WTC11 (cell line): ENCODE results near the gene HYAL2. TPM values are rescaled to one million over a fixed set of nuclear protein-coding genes. Genes with fewer than 3 reads are reported as not detected.
A peak's percentile ranks its signal among the peaks of the same experiment; 100 is the strongest.

ENCODE experiments used
- ATAC-seq: fragments of 200-7000 bp; cut with Tn5 transposase; 2 replicates; pipeline ENCODE4 v1.10.0; 2021; ENCODE audit warnings: mild to moderate bottlenecking, moderate library complexity
- CTCF ChIA-PET: fragments of 300-600 bp; sonication (Branson Sonifier 250); formaldehyde crosslinking; loops from one replicate; lab custom pipeline; 2021; ENCODE audit warnings: antibody characterized with exemption; lab: Charles Lee
- POLR2A ChIA-PET: fragments of 350-600 bp; sonication (Branson Sonifier 250); formaldehyde crosslinking; loops from one replicate; lab custom pipeline; 2021; ENCODE audit warnings: antibody characterized with exemption; lab: Charles Lee
- DNase-seq: peaks from one replicate; pipeline ENCODE4 v3.0.0; 2021; ENCODE audit warnings: low spot score
- H3K27ac Mint-ChIP-seq: 2 replicates; pipeline ENCODE4 v1.8.0; 2021; ENCODE audit warnings: mixed read lengths
- H3K27me3 Mint-ChIP-seq: 2 replicates; pipeline ENCODE4 v1.8.0; 2021; ENCODE audit warnings: low read depth, mild to moderate bottlenecking, moderate library complexity, mixed read lengths
- H3K36me3 Mint-ChIP-seq: 2 replicates; pipeline ENCODE4 v1.8.0; 2021; ENCODE audit warnings: mixed read lengths
- H3K4me1 Mint-ChIP-seq: 2 replicates; pipeline ENCODE4 v1.8.0; 2022; ENCODE audit warnings: mixed read lengths
- H3K4me3 Mint-ChIP-seq: 2 replicates; pipeline ENCODE4 v1.8.0; 2021; ENCODE audit warnings: mild to moderate bottlenecking, moderate library complexity, mixed read lengths
- H3K9me3 Mint-ChIP-seq: 2 replicates; pipeline ENCODE4 v1.8.0; 2021; ENCODE audit warnings: mixed read lengths
- ATF6 ChIP-seq: sonication (generic); formaldehyde crosslinking; IDR thresholded peaks from 2 replicates; pipeline ENCODE4 v1.8.1; 2023; ENCODE audit warnings: mild to moderate bottlenecking, missing genetic modification reagents
- CBFB ChIP-seq: sonication (generic); formaldehyde crosslinking; IDR thresholded peaks from 2 replicates; pipeline ENCODE4 v1.8.1; 2022; ENCODE audit warnings: mild to moderate bottlenecking, low read depth, missing genetic modification reagents
- CREB1 ChIP-seq: sonication (generic); formaldehyde crosslinking; IDR thresholded peaks from 2 replicates; pipeline ENCODE4 v1.8.0; 2023; ENCODE audit warnings: mild to moderate bottlenecking, missing genetic modification reagents
- ELF4 ChIP-seq: sonication (generic); formaldehyde crosslinking; IDR thresholded peaks from 2 replicates; pipeline ENCODE4 v1.8.1; 2022; ENCODE audit warnings: low read depth, mild to moderate bottlenecking, moderate library complexity, missing genetic modification reagents
- FOXP1 ChIP-seq: sonication (generic); formaldehyde crosslinking; IDR thresholded peaks from 2 replicates; pipeline ENCODE4 v1.8.0; 2022; ENCODE audit warnings: missing genetic modification reagents, mild to moderate bottlenecking, moderate library complexity, borderline replicate concordance
- GABPB1 ChIP-seq: sonication (generic); formaldehyde crosslinking; IDR thresholded peaks from 2 replicates; pipeline ENCODE4 v1.8.1; 2023; ENCODE audit warnings: mild to moderate bottlenecking, missing genetic modification reagents
- GRHL2 ChIP-seq: fragments of 250-450 bp; sonication (Bioruptor Pico); IDR thresholded peaks from 2 replicates; pipeline ENCODE4 v1.8.0; 2022; ENCODE audit warnings: mild to moderate bottlenecking, moderate library complexity; ENCODE audit not compliant: insufficient replicate concordance, severe bottlenecking
- IRF2 ChIP-seq: sonication (generic); formaldehyde crosslinking; IDR thresholded peaks from 2 replicates; pipeline ENCODE4 v1.8.0; 2022; ENCODE audit warnings: low read depth, missing genetic modification reagents, borderline replicate concordance
- MXD4 ChIP-seq: fragments of 250-450 bp; sonication (Bioruptor Pico); IDR thresholded peaks from 2 replicates; pipeline ENCODE4 v1.8.0; 2021; ENCODE audit warnings: mild to moderate bottlenecking, moderate library complexity, borderline replicate concordance
- MYBL2 ChIP-seq: sonication (generic); formaldehyde crosslinking; IDR thresholded peaks from 2 replicates; pipeline ENCODE4 v1.8.1; 2023; ENCODE audit warnings: mild to moderate bottlenecking, moderate library complexity, missing genetic modification reagents
- NR1H2 ChIP-seq: sonication (generic); formaldehyde crosslinking; IDR thresholded peaks from 2 replicates; pipeline ENCODE4 v1.9.0; 2021; ENCODE audit warnings: mild to moderate bottlenecking, moderate library complexity, missing genetic modification reagents
- OVOL2 ChIP-seq: fragments of 250-450 bp; sonication (Bioruptor Pico); IDR thresholded peaks from 2 replicates; pipeline ENCODE4 v1.9.0; 2021; ENCODE audit warnings: mild to moderate bottlenecking, borderline replicate concordance
- RELA ChIP-seq: sonication (generic); formaldehyde crosslinking; IDR thresholded peaks from 2 replicates; pipeline ENCODE4 v1.8.1; 2022; ENCODE audit warnings: missing genetic modification reagents, mild to moderate bottlenecking, borderline replicate concordance
- SMAD3 ChIP-seq: sonication (generic); formaldehyde crosslinking; IDR thresholded peaks from 2 replicates; pipeline ENCODE4 v1.8.0; 2022; ENCODE audit warnings: missing genetic modification reagents, mild to moderate bottlenecking, borderline replicate concordance
- SMAD4 ChIP-seq: sonication (generic); formaldehyde crosslinking; IDR thresholded peaks from 2 replicates; pipeline ENCODE4 v1.8.0; 2022; ENCODE audit warnings: mild to moderate bottlenecking, missing genetic modification reagents
- SP1 ChIP-seq: sonication (generic); formaldehyde crosslinking; conservative IDR thresholded peaks from 2 replicates; pipeline ENCODE4 v1.8.1; 2022; ENCODE audit warnings: missing genetic modification reagents
- ZNF121 ChIP-seq: sonication (generic); formaldehyde crosslinking; IDR thresholded peaks from 2 replicates; pipeline ENCODE4 v1.8.0; 2023; ENCODE audit warnings: missing genetic modification reagents
- ZNF317 ChIP-seq: sonication (generic); formaldehyde crosslinking; IDR thresholded peaks from 2 replicates; pipeline ENCODE4 v1.8.1; 2023; ENCODE audit warnings: low read depth, mild to moderate bottlenecking, moderate library complexity, missing genetic modification reagents, borderline replicate concordance
- ZNF671 ChIP-seq: fragments of 250-450 bp; sonication (Bioruptor Pico); IDR thresholded peaks from 2 replicates; pipeline ENCODE4 v1.8.0; 2021; ENCODE audit warnings: mild to moderate bottlenecking
- total RNA-seq: library from RNA; stranded (reverse); gene quantifications from 3 replicates; pipeline ENCODE4 v1.2.3, GENCODE V29; 2021
- TF ChIP-seq, protein P1 (sequence below): sonication (generic); formaldehyde crosslinking; IDR thresholded peaks from 2 replicates; pipeline ENCODE4 v1.8.1; 2022; ENCODE audit warnings: mild to moderate bottlenecking, moderate library complexity, missing genetic modification reagents
- TF ChIP-seq, protein P2 (sequence below): sonication (generic); formaldehyde crosslinking; IDR thresholded peaks from 2 replicates; pipeline ENCODE4 v1.8.0; 2023; ENCODE audit warnings: missing genetic modification reagents, mild to moderate bottlenecking, borderline replicate concordance

The HYAL2 gene
- total RNA-seq, 1 experiment from 2014 or later: 58.0 TPM

DNA sequence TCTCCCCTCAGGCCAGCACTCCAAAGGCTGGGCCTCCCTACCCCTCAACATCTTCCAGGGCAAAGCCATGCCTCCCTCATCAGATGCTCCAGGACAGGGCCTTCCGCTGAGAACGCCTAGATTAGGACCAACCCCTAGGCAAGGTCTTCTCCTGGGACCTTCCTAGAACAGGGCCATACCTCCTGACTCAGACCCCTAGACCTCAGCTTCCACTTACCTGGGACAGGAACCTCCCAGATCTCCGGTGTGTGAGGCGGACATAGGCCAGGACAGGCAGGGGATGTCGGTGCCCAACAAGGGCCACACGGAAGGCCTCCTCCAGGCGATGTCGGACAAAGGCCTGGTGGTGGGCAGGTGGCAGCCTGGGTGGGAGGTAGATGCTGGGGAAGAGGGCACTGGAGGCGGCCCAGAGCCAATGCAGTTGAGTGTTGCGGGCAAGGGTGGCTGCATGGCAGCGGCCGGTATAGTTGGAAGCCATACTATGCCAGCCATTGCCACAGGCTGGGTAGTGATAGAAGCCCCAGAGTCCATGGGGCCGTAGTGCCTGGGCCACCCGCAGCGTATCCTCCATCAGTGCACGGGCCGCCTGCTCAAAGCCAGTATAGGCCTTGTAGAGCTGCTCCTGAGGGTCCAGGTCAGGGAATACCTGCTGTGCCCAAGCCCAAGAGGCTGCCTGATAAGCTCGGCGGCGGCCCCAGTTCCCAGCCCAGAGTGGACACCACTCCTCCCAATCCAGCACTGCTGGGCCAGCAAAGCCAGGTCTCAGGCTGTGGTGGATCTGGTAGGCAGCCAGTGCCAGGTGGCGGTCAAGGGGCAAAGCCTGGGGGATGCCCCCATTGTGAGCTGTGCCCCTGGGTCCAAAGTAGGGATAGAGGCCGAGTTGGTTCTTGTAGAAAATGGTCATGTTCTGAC is 27.8 kb downstream of the HYAL2 start:
- Mint-ChIP-seq H3K27ac (no peak overlapping the region), H3K36me3 (no peaks in the 10 kb centered on the region; the same call in 1 of the 2 replicates), H3K27me3 (no peaks in the 10 kb centered on the region; the same call in 1 of the 2 replicates), H3K9me3 (no peaks in the 10 kb centered on the region), H3K4me1 (peaks cover 13% of the 10 kb centered on the region), H3K4me3 (no peak overlapping the region)
- ATAC-seq (no peak), DNase-seq (no peak)
- TF ChIP-seq GABPB1 (CRISPR knock-in tag) (no peak), MXD4 (CRISPR knock-in tag) (no peak), RELA (CRISPR knock-in tag) (no peak), ELF4 (CRISPR knock-in tag) (no peak), MYBL2 (CRISPR knock-in tag) (no peak), FOXP1 (CRISPR knock-in tag) (no peak), ZNF671 (CRISPR knock-in tag) (no peak), ZNF317 (CRISPR knock-in tag) (no peak), NR1H2 (CRISPR knock-in tag) (no peak), GRHL2 (CRISPR knock-in tag) (no peak), IRF2 (CRISPR knock-in tag) (no peak), CBFB (CRISPR knock-in tag) (no peak), SMAD4 (no peak), SMAD3 (CRISPR knock-in tag) (no peak)
- TF ChIP-seq, protein P1, sequence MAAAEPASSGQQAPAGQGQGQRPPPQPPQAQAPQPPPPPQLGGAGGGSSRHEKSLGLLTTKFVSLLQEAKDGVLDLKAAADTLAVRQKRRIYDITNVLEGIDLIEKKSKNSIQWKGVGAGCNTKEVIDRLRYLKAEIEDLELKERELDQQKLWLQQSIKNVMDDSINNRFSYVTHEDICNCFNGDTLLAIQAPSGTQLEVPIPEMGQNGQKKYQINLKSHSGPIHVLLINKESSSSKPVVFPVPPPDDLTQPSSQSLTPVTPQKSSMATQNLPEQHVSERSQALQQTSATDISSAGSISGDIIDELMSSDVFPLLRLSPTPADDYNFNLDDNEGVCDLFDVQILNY (CRISPR knock-in tag): no peak
- CTCF ChIA-PET: interaction anchor here (0.5 to 1.5 kb wide), 3 partner anchors 27 to 100 kb away, joined by 4 to 5 read pairs (median 4); no protein-coding TSS in a partner anchor
- POLR2A ChIA-PET: no interaction called here

GRCh38 chr3:50294089-50294488 is 28.5 kb downstream of the HYAL2 start:
- Mint-ChIP-seq H3K36me3 (peaks cover 6% of the 10 kb centered on the region; the same call in 1 of the 2 replicates), H3K27ac (no peak overlapping the region), H3K4me1 (peaks cover 12% of the 10 kb centered on the region), H3K27me3 (no peaks in the 10 kb centered on the region; the same call in 1 of the 2 replicates), H3K9me3 (no peaks in the 10 kb centered on the region), H3K4me3 (no peak overlapping the region)
- ChIA-PET POLR2A (no interaction called here), CTCF (interaction anchor here (1.5 kb wide), 1 partner anchor 100 kb away, joined by 4 read pairs; no protein-coding TSS in a partner anchor)
- no peak for ATAC-seq
- DNase-seq: no peak
- TF ChIP-seq ATF6 (CRISPR knock-in tag): no peak
- peak; percentile 51; the same call in 1 of the 2 replicates for TF ChIP-seq ZNF121 (CRISPR knock-in tag)

GRCh38 chr3:50293079-50293801 is 29.3 kb downstream of the HYAL2 start:
- POLR2A ChIA-PET: interaction anchor here (1.2 kb wide), 1 partner anchor 44 kb away, joined by 3 read pairs; no protein-coding TSS in a partner anchor
- CTCF ChIA-PET: interaction anchor here (1.1 to 2.2 kb wide), 5 partner anchors 27 to 99 kb away, joined by 3 to 12 read pairs (median 8); partner anchors contain the start of gene HYAL2
- H3K27ac Mint-ChIP-seq: peak overlapping the region; percentile 96
- H3K36me3 Mint-ChIP-seq: peaks cover 14% of the 10 kb centered on the region
- DNase-seq (no peak), ATAC-seq (no peak)
- peak overlapping the region; percentile 76 for H3K4me3 Mint-ChIP-seq
- H3K9me3 Mint-ChIP-seq: no peaks in the 10 kb centered on the region
- H3K4me1 Mint-ChIP-seq: peaks cover 12% of the 10 kb centered on the region
- H3K27me3 Mint-ChIP-seq: no peaks in the 10 kb centered on the region; the same call in 1 of the 2 replicates
- TF ChIP-seq CBFB (CRISPR knock-in tag) (no peak), CREB1 (CRISPR knock-in tag) (no peak), OVOL2 (no peak), SP1 (CRISPR knock-in tag) (no peak), GABPB1 (CRISPR knock-in tag) (no peak)
- TF ChIP-seq, protein P2, sequence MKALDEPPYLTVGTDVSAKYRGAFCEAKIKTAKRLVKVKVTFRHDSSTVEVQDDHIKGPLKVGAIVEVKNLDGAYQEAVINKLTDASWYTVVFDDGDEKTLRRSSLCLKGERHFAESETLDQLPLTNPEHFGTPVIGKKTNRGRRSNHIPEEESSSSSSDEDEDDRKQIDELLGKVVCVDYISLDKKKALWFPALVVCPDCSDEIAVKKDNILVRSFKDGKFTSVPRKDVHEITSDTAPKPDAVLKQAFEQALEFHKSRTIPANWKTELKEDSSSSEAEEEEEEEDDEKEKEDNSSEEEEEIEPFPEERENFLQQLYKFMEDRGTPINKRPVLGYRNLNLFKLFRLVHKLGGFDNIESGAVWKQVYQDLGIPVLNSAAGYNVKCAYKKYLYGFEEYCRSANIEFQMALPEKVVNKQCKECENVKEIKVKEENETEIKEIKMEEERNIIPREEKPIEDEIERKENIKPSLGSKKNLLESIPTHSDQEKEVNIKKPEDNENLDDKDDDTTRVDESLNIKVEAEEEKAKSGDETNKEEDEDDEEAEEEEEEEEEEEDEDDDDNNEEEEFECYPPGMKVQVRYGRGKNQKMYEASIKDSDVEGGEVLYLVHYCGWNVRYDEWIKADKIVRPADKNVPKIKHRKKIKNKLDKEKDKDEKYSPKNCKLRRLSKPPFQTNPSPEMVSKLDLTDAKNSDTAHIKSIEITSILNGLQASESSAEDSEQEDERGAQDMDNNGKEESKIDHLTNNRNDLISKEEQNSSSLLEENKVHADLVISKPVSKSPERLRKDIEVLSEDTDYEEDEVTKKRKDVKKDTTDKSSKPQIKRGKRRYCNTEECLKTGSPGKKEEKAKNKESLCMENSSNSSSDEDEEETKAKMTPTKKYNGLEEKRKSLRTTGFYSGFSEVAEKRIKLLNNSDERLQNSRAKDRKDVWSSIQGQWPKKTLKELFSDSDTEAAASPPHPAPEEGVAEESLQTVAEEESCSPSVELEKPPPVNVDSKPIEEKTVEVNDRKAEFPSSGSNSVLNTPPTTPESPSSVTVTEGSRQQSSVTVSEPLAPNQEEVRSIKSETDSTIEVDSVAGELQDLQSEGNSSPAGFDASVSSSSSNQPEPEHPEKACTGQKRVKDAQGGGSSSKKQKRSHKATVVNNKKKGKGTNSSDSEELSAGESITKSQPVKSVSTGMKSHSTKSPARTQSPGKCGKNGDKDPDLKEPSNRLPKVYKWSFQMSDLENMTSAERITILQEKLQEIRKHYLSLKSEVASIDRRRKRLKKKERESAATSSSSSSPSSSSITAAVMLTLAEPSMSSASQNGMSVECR (CRISPR knock-in tag): no peak
